Loucy (cell line): Measurements from ENCODE around the gene PTPRF.

Experiments
- EZH2phosphoT487 ChIP-seq: fragments of 200-600 bp; IDR thresholded peaks from 2 replicates; pipeline ENCODE4 v1.6.1; 2018; ENCODE audit warnings: antibody characterized with exemption, mild to moderate bottlenecking, moderate library complexity, borderline replicate concordance
- TF ChIP-seq, protein P1 (sequence below): fragments of 200-600 bp; sonication (generic); conservative IDR thresholded peaks from 2 replicates; pipeline ENCODE4 v1.5.1; 2014; ENCODE audit warnings: mild to moderate bottlenecking, antibody characterized with exemption, low read length

DNA sequence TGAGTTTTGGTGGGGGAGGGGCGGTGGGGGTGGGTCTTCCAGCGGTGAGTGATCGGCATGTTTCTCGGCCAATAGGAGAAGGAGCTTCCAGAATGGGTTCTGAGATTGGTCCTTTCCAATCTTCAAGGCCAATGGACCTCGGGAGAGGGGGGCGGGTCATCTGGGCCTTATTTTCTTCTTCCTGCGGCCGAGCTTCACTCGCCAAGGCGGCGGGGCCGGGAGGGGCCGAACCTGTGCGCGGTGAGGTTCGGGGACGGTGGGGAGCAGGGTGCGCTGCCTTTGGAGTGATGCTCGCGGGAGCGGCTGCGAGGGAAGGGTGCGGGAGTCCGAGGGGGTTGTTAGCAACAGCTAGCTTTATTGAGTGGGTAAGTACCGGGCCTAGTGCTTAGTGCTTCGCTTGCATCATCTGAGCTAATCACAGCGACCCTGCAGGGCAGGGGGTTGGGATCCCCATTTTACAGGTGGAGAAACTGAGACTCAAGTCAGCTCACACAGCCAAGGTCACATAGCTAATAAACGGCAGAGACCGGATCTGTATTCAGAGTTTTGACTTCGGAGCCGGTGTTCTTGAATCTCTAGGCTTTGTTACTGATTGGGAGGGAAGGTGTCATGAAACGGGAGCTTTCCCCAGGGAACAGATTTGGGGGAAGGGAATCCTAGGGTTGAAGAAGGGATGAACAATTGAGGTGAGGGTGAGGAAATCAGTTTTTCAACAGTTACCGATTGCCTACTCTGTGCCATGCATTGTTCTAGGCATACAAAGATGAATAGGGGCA lies 119.8 kb downstream of the PTPRF start:
- TF ChIP-seq, protein P1, sequence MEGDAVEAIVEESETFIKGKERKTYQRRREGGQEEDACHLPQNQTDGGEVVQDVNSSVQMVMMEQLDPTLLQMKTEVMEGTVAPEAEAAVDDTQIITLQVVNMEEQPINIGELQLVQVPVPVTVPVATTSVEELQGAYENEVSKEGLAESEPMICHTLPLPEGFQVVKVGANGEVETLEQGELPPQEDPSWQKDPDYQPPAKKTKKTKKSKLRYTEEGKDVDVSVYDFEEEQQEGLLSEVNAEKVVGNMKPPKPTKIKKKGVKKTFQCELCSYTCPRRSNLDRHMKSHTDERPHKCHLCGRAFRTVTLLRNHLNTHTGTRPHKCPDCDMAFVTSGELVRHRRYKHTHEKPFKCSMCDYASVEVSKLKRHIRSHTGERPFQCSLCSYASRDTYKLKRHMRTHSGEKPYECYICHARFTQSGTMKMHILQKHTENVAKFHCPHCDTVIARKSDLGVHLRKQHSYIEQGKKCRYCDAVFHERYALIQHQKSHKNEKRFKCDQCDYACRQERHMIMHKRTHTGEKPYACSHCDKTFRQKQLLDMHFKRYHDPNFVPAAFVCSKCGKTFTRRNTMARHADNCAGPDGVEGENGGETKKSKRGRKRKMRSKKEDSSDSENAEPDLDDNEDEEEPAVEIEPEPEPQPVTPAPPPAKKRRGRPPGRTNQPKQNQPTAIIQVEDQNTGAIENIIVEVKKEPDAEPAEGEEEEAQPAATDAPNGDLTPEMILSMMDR = no peak
- no peak for TF ChIP-seq EZH2phosphoT487
